ENCODE measurements around the gene CUX1.

The CUX1 gene

DNA sequence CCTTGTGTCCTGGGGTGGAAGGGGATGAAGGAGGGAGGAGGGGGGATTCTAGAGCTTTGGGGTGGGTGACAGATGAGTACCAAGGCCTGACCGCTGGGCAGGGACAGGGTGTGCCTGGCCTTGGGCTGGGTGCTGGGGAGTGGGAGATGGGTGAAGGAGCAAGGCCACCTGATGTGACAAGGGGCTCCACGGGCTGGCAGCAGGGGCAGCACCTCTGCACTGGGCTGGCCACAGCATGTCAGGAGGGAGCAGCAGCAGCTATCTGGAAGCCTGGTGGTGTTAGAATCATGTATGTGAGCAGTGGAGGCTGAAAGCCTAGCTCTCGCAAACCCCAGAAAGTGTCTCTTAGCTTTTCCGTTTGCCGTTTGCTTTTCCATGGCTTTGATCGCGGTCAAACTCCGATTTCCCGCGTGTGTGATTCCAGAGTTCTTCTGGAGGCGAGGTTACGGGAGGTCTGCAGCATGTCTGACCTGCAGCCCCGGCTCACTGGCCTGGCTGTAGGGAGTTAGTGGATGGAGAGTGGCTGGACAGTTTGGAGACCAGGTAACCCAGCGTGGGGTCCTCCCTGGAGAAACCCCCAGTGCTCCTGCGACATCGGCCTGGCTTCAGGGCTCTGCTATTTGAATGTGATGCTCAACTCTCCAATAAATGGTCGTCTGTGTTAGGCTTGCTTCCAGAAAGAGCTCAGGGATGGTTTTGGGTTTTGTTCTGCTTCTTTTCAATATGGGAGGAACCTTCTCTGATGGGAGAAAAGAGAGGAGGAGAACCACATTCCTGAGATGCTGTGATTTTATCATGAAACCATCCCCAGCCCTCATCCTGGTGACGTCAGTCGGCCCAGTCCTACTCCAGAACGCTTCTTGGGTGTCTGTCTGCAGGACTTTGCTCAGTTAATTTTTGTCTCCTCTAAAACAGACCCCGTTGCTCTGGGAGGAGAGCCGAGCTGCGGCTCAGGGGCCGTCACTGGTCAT lies 105.5 kb downstream of the CUX1 start:
- TF ChIP-seq GATA2 (IDR thresholded peaks at IDR 0.05; ENCODE audit: low read depth, low read length): no peak
- no peak for TF ChIP-seq GATA3 (IDR thresholded peaks at IDR 0.05; ENCODE audit: low read depth, low read length)

DNA sequence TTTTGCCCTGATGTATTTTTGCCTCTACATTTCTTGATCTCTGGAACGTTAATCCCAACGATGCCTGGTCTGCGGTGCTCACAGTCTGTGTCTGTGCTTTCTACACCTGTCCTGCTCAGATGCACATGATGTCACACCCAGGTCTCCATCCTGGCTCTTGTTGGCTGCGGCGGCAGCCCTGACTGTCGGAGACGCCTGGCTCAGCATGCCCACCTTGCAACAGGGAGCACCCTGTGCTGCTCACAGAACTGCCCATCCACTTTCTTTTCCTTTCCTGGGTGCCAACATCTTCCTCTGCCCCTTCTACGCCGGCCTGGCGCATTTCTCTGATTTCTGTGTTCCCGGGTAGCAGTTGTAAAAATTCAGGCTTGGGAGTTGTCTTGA lies 106.2 kb downstream of the CUX1 start:
- TF ChIP-seq GATA2 (IDR thresholded peaks at IDR 0.05; ENCODE audit: low read depth, low read length) (no peak), GATA3 (IDR thresholded peaks at IDR 0.05; ENCODE audit: low read depth, low read length) (no peak)

DNA sequence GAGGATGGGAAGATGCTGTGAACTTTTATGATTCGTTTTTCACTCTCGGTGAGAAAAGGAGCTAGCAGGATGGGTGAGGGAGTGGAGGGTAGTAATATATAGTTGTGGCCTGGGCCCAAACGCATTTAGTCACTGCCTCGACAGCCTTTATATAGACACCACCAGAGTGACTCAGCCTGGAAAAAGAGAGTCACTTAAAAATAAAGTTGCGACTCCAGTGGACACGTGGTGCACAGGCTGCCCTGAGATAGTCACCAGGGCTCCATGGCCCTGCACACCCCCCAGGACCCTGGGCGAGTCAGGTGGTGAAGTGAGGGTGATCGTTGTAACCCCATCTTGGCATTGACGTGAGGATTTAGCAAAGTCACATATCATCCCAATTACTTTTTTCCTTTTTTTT lies 106.7 kb downstream of the CUX1 start:
- no peak for TF ChIP-seq GATA3 (IDR thresholded peaks at IDR 0.05; ENCODE audit: low read depth, low read length)
- no peak for TF ChIP-seq GATA2 (IDR thresholded peaks at IDR 0.05; ENCODE audit: low read depth, low read length)

DNA sequence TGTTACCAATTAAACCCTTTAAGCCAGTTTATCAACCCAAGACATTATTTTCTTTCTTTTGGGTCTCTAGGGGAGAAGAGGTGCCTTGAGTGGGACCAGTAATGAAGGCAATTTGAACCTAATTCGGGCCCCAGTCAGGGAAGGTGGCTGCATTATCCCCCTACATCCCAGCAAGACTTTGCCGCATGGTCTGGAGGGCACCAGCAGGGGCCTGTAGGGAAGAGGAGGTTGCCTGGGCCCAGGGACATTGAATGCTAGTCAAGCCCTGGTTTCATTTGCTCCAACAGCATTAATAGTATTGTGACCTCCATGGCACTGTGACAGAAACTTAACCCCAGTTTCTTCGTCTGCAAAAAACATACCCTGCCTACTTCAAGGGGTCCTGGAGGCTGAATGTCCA lies 108.8 kb downstream of the CUX1 start:
- TF ChIP-seq GATA2 (IDR thresholded peaks at IDR 0.05; ENCODE audit: low read depth, low read length) (no peak), GATA3 (IDR thresholded peaks at IDR 0.05; ENCODE audit: low read depth, low read length) (no peak)

DNA sequence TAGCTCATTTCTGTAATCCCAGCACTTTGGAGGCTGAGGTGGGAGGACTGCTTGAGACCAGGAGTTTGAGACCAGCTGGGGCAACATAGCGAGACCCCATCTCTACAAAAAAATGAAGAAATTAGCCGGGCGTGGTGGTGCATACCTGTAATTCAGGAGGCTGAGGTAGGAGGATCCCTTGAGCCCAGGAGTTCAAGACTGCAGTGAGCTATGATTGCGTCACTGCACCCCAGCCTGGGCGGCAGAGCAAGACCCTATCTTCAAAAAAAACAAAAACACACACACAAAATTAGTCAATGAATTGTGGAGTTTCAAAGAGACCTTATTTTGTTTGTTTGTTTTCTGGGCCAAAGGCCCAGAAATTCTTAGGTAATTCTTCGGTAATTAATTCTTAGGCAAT lies 110.0 kb downstream of the CUX1 start:
- TF ChIP-seq GATA2 (IDR thresholded peaks at IDR 0.05; ENCODE audit: low read depth, low read length) (no peak), GATA3 (IDR thresholded peaks at IDR 0.05; ENCODE audit: low read depth, low read length) (no peak)

DNA sequence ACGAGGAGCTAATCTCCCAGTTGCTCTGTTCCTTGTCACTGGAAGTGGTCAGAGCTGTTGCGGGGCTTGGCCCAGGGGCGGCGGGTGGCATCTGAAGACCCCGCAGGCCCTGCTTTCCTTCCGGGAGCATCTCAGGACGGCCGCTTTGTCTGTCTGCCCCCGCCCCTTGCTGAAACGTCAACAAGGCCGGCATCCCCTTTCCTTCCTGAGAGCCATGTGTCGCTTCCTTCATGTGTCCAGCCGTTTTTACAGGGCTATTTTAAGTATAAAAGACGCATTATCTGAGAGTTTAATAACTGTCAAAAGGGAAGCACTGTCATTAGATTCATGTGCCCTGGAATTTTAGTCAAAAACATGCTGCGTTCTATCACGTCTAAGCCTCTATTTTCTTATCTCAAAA lies 110.4 kb downstream of the CUX1 start:
- TF ChIP-seq GATA3 (IDR thresholded peaks at IDR 0.05; ENCODE audit: low read depth, low read length) (no peak), GATA2 (IDR thresholded peaks at IDR 0.05; ENCODE audit: low read depth, low read length) (no peak)

DNA sequence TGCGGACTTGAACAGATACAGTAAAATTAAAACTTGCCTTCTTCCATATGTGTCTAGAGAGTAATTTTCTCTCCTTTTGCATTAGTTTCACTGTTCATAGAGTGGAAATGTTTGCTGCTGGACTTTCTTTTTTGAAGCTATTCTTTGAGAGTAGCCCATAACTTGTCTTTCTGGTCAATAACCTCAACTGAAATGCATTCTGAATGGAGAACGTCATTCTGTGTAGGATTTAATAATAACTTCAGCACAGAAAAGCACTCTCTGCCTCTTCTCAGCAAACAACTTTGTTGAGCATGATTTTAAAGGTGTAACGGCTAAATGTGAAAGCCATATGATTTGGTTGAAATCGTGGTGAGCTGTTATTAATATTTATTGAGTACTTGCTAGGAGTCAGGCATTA lies 111.8 kb downstream of the CUX1 start:
- TF ChIP-seq GATA3 (IDR thresholded peaks at IDR 0.05; ENCODE audit: low read depth, low read length) (no peak), GATA2 (IDR thresholded peaks at IDR 0.05; ENCODE audit: low read depth, low read length) (no peak)

DNA sequence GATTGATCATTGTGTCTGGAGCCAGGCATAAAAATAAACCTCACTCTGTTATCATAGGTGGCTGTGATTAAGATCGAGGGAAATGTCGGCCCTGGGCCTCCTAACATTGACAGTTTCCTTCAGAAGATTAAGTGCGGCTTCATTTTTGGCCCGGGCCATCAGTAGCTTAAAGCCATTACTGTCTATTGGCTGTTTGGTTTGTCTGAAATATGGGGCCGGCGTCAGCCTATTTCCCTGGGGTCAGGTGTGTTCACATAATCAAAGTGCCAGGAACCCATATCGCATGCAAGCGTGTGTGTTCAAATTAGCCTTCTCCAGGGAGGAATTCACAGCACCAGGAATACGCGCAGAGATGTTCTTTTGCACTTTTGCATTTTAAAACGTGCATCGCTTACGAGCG lies 114.7 kb downstream of the CUX1 start:
- TF ChIP-seq GATA2 (IDR thresholded peaks at IDR 0.05; ENCODE audit: low read depth, low read length) (no peak), GATA3 (IDR thresholded peaks at IDR 0.05; ENCODE audit: low read depth, low read length) (no peak)

DNA sequence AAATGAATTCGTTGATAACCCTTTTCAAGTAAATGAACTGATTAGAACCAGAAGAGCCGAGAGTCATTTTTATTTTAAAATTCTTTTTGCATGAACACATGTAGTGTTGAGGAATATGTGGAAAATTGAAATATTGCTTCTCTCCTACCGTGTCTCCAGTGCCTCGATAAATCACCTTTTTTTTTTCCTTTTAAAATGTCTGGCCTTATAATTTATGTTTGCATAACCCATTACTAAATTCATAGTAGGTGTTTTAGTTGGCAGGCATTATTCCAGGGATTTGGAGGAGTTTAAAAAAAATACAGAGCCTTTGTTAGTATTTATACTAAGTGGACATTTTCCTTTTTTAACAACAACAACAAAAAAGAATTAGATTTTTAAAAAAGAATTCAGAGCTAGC lies 115.6 kb downstream of the CUX1 start:
- no peak for TF ChIP-seq GATA2 (IDR thresholded peaks at IDR 0.05; ENCODE audit: low read depth, low read length)
- no peak for TF ChIP-seq GATA3 (IDR thresholded peaks at IDR 0.05; ENCODE audit: low read depth, low read length)

DNA sequence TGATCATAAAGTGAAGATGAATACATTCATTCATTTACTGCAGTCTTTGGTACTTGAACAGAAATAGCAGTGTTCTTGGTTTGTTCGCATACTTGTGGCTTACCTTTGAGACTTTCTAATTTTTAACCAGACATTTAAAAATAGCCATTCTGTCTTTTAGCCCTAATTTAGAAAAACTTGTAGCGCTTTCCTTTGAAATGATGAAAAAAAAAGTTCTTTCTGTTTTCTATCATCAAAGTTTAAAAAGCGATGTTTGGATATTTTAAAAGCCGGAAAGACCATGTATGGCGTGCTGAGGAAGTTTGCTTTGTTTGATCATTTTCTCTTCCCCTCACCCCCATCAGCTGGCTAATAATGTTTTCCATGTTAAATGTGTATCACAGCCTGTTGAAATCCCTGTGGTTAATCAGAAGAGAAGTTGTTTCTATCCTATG lies 116.3 kb downstream of the CUX1 start:
- TF ChIP-seq GATA3 (IDR thresholded peaks at IDR 0.05; ENCODE audit: low read depth, low read length) (no peak), GATA2 (IDR thresholded peaks at IDR 0.05; ENCODE audit: low read depth, low read length) (no peak)

DNA sequence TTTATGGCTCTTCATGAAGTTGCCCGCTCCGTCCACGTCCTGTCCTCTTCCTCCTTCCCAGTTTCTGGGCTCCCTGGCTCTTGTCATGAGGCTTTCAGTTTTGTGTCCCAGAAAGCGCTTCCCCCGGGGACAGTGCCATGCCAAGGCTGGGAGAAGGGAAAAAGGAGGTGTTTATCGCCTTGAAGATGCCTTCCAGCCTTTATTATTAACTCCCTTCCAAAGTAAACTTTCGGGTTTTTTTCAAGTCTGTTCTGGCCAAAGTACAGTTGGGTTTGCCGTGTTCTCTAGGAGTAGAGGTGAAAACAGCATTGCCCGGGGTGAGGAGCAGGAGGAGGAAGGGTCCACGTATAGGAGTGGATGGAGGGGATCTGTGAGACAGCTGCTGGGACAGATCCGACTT lies 117.2 kb downstream of the CUX1 start:
- no peak for TF ChIP-seq GATA2 (IDR thresholded peaks at IDR 0.05; ENCODE audit: low read depth, low read length)
- no peak for TF ChIP-seq GATA3 (IDR thresholded peaks at IDR 0.05; ENCODE audit: low read depth, low read length)

DNA sequence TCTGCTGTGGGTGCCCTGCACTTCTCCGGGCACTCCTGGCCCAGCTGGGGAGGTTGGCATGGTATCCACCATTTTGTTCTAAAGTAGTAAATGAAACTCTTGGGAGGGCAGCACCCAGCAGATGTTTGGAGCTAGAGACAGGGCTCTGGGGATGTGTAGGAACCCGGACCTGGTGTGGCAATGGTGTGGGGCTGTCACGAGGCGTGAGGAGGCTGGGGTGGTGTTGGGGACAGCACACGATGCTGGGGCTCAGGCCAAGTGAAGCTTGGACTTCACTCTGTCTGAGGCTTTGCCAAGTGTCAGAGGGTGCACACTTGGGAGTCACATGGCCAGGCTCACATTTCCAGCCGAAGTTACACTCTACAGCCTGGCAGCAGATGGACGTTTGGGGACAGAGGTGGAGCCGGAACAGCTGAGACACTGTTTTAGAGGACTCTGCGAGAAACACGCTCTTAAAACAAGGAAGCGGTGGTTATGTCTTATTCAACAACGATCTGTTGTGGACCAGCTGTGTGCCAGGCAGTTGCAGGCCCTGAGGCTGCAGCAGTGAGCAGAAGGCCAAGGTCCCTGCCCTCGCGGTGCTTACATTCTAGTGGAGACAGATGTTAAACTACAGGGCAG lies 118.2 kb downstream of the CUX1 start:
- TF ChIP-seq GATA3 (IDR thresholded peaks at IDR 0.05; ENCODE audit: low read depth, low read length) (no peak), GATA2 (IDR thresholded peaks at IDR 0.05; ENCODE audit: low read depth, low read length) (no peak)

DNA sequence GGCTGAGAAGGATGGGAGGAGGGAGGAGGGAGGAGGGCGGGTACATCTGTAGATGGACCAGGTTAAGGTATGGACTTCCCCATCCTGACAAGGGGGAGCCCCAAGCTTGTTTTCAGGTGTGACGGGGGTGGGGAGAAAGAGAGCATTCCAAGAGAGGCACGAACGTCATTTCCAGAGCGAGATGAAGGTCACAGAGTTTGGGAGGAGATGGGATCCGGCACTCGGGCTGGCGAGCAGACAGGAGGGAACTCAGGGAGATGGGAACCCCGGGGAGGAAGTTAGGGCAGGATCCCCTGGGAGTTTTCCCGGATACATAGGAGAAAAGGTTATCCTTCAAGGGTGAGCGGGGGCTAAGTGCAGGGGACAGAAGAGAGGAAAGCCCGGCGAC lies 118.8 kb downstream of the CUX1 start:
- TF ChIP-seq GATA3 (IDR thresholded peaks at IDR 0.05; ENCODE audit: low read depth, low read length) (no peak), GATA2 (IDR thresholded peaks at IDR 0.05; ENCODE audit: low read depth, low read length) (no peak)

DNA sequence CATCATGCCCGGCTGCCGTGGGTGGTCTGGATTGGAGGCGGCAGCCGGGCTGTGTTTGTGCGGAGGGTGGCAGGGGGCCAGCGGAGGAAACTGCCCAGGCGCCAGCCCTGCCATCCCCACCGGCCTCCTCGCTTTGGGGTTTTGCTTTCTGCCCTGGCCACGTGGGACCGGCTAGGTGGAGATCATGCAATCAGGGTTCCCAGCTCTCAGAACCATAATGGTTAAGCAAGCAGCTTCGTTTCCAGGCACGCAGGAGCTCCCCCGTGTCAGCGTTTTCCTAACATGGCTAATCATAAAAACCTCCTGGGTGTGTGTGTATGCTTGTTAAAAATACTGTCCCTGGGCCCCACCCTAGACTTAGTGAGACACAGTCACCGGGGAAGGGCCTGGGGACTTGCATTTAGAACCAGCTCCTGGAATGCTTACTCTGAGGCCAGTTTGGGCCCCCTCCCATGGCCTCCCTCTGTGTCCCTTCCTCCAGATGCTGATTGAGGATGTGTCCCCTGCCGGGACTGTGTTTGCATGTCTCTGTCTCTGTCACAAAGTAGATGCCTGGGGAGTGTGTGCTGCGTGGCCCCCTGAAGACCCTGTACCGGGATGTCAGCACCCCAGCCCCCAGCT lies 119.3 kb downstream of the CUX1 start:
- TF ChIP-seq GATA3 (IDR thresholded peaks at IDR 0.05; ENCODE audit: low read depth, low read length) (no peak), GATA2 (IDR thresholded peaks at IDR 0.05; ENCODE audit: low read depth, low read length) (no peak)

Data from SH-SY5Y (cell line).